Activated CD4-positive, alpha-beta T cell treated with anti-CD3 and anti-CD28 coated beads for 36 hours (primary cell): ENCODE measurements around the gene VTCN1. TPM values are rescaled to one million over a fixed set of nuclear protein-coding genes. Genes with fewer than 3 reads are reported as not detected.
"Not testable (repeated sequence)": the region's sequence is repeated elsewhere in the genome, so short reads cannot be mapped to it uniquely, and the experiment has no call there.

Source experiments
- ATAC-seq: fragments of 200-7000 bp; cut with Tn5 transposase; one replicate; pipeline ENCODE4 v1.10.0; 2021; ENCODE audit warnings: mild to moderate bottlenecking, moderate library complexity
- CTCF ChIA-PET: fragments of 350-600 bp; sonication (Branson Sonifier 250); formaldehyde crosslinking; loops from one replicate; lab custom pipeline; 2021; ENCODE audit warnings: antibody characterized with exemption; lab: Charles Lee
- POLR2A ChIA-PET: fragments of 350-600 bp; sonication (Branson Sonifier 250); formaldehyde crosslinking; loops from one replicate; lab custom pipeline; 2021; ENCODE audit warnings: antibody characterized with exemption, inconsistent platforms; lab: Charles Lee
- DNase-seq: peaks from one replicate; pipeline ENCODE4 v3.0.0-alpha.2; 2020
- H3K27ac Mint-ChIP-seq: one replicate; pipeline ENCODE4 v1.8.0; 2021; ENCODE audit warnings: mixed read lengths
- H3K27me3 Mint-ChIP-seq: one replicate; pipeline ENCODE4 v1.8.0; 2021; ENCODE audit warnings: mixed read lengths
- H3K36me3 Mint-ChIP-seq: one replicate; pipeline ENCODE4 v1.8.0; 2021; ENCODE audit warnings: low read depth, mixed read lengths
- H3K4me1 Mint-ChIP-seq: one replicate; pipeline ENCODE4 v1.8.0; 2021; ENCODE audit warnings: mixed read lengths
- H3K4me3 Mint-ChIP-seq: one replicate; pipeline ENCODE4 v1.8.0; 2021; ENCODE audit warnings: mild to moderate bottlenecking, moderate library complexity, mixed read lengths
- H3K9me3 Mint-ChIP-seq: one replicate; pipeline ENCODE4 v1.8.0; 2021; ENCODE audit warnings: low read depth, mixed read lengths
- intact Hi-C, 2 experiments: fragments of 100-400 bp; cut with DNase I in 1 of 2; cut with micrococcal nuclease in 1 of 2; formaldehyde crosslinking; loops; one replicate each; pipeline versions ENCODE4 v1.14.2 to v1.15.1; 2022 to 2024; cut with DNase I, micrococcal nuclease
- total RNA-seq, 2 experiments: library from RNA; stranded (reverse); gene quantifications; one replicate each; pipeline ENCODE4 v1.2.3, GENCODE V29; 2021

VTCN1 gene
- total RNA-seq, 2 experiments from 2014 or later: not detected

DNA sequence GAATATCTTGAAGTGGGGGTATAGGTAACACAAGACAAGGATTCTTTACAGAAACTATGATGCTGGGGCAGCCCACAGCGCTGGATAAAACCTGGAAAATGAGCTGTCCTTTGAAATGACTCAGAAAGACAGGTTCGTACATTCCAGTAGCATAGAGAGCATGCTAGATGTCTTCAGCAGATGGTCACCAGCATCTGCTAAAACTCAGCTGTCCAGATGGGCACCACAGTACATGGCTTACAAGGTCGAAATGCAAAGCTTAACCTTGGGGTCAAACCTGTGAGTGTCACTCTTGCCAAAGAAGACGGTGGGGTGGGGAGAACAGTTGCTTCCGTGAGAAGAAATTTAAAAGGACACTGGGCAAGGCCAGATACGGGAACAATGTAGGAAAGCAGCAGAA lies 47.9 kb downstream of the VTCN1 start:
- ChIA-PET CTCF (no interaction called here), POLR2A (no interaction called here)
- no peaks in the 10 kb centered on the region for H3K9me3 Mint-ChIP-seq
- DNase-seq: no peak
- H3K36me3 Mint-ChIP-seq: no peaks in the 10 kb centered on the region
- intact Hi-C loops: no loop called here
- H3K27ac Mint-ChIP-seq: no peak overlapping the region
- H3K4me1 Mint-ChIP-seq: no peaks in the 10 kb centered on the region
- ATAC-seq: no peak
- H3K27me3 Mint-ChIP-seq: peaks cover 13% of the 10 kb centered on the region
- H3K4me3 Mint-ChIP-seq: no peak overlapping the region

DNA sequence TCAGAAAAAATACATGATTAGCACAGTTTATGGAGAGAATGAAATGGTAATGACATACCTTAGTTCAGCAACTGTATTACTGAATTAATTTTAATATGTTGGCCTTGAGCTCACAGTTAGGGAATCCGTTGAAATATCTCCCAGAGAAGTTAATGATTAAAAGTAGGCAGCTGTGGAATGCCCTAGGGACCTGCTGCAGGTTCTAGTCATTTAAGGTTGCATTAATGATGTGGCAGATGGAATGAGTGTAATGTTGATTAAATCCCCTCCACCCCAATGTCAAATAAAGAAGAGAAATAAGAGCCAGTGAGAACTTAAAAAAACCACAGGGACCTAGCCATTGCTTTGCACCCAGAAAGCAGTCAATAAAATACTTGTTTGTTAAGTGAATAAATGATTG lies 48.8 kb downstream of the VTCN1 start:
- DNase-seq (no peak), ATAC-seq (no peak)
- ChIA-PET CTCF (interaction anchor here (0.9 kb wide), 1 partner anchor 37 kb away, joined by 3 read pairs; no protein-coding TSS in a partner anchor), POLR2A (no interaction called here)
- Mint-ChIP-seq H3K36me3 (no peaks in the 10 kb centered on the region), H3K4me3 (no peak overlapping the region), H3K27me3 (peaks cover 13% of the 10 kb centered on the region), H3K9me3 (no peaks in the 10 kb centered on the region), H3K4me1 (no peaks in the 10 kb centered on the region), H3K27ac (no peak overlapping the region)
- intact Hi-C loops: no loop called here

DNA sequence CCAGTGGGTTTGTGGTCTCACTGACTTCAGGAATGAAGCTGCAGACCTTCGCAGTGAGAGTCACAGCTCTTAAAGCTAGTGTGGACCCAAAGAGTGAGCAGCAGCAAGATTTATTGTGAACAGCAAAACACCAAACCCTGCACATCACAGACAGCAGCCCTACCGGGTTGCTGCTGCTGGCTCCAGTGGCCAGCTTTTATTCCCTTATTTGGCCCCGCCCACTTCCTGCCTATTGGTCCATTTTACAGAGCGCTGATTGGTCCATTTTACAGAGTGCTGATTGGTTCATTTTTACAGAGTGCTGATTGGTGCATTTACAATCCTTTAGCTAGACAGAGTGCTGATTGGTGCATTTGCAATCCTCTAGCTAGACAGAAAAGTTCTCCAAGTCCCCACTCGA lies 59.4 kb downstream of the VTCN1 start:
- H3K4me1 Mint-ChIP-seq, POLR2A ChIA-PET, ATAC-seq, H3K36me3 Mint-ChIP-seq, intact Hi-C loops, H3K4me3 Mint-ChIP-seq, H3K27ac Mint-ChIP-seq, H3K9me3 Mint-ChIP-seq, CTCF ChIA-PET, H3K27me3 Mint-ChIP-seq: not testable (repeated sequence)
- DNase-seq: peak; percentile 13

DNA sequence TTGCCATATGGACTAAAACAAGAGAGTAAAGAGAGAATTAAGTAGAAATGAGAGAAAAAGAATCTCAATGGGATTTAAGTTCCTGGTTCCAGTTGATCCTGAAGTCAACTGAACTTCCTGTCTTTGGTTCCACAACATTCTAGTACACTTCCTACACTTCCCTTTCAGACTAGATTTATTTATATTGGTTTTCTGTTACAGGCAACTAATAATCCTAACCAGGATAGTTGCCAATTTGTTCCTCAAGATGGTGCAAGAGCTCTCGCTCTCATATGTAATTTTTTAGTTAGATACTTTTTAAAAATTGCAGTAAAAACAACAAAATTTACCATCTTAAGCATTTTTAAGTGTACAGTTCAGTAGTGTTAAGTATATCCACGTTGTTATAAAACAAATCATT lies 60.4 kb downstream of the VTCN1 start:
- Mint-ChIP-seq H3K9me3 (peaks cover 4% of the 10 kb centered on the region), H3K4me3 (no peak overlapping the region), H3K27ac (no peak overlapping the region), H3K27me3 (peaks cover 10% of the 10 kb centered on the region), H3K4me1 (no peaks in the 10 kb centered on the region), H3K36me3 (no peaks in the 10 kb centered on the region)
- intact Hi-C loops: no loop called here
- ChIA-PET POLR2A (no interaction called here), CTCF (no interaction called here)
- no peak for ATAC-seq
- no peak for DNase-seq

DNA sequence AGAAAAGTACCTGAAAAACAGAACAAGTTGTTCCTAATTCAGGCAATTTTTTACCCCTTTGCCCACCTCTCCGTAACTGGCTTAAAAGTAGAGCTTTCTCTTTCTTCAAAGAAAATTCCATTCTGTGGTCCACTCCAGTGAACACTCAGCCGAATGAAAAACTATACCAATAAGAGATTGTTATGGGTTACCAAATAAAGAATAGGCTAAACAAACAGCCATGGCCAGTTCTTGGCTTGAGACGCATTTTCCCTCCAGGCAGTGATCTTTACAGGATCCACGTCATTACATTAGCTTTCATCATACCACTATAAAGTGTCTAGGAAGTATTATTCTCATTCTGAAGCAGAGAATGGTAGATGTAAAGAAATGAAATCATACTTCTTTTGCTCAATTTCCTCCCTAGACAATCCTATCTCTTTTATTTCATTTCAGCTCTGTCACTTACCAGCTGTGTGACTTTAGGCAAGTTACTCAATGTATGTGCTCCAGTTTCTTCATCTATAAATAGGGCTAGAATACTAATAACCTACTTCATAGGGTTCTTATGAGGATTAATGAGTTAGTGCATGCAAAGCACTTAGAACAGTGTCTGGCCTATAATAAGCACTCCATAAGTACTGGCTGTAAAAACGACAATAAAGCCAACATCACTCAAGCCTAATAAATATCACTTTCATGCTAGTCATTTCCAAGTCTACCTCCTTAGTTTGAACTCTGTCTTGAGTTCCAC lies 62.7 kb downstream of the VTCN1 start:
- no peak for ATAC-seq
- H3K4me3 Mint-ChIP-seq: no peak overlapping the region
- ChIA-PET POLR2A (no interaction called here), CTCF (interaction anchor here (1.2 to 1.6 kb wide), 2 partner anchors 19 to 38 kb away, joined by 3 to 6 read pairs; no protein-coding TSS in a partner anchor)
- intact Hi-C loops: no loop called here
- H3K4me1 Mint-ChIP-seq: no peaks in the 10 kb centered on the region
- peaks cover 10% of the 10 kb centered on the region for H3K27me3 Mint-ChIP-seq
- peaks cover 4% of the 10 kb centered on the region for H3K9me3 Mint-ChIP-seq
- H3K27ac Mint-ChIP-seq: no peak overlapping the region
- no peaks in the 10 kb centered on the region for H3K36me3 Mint-ChIP-seq
- DNase-seq: no peak

DNA sequence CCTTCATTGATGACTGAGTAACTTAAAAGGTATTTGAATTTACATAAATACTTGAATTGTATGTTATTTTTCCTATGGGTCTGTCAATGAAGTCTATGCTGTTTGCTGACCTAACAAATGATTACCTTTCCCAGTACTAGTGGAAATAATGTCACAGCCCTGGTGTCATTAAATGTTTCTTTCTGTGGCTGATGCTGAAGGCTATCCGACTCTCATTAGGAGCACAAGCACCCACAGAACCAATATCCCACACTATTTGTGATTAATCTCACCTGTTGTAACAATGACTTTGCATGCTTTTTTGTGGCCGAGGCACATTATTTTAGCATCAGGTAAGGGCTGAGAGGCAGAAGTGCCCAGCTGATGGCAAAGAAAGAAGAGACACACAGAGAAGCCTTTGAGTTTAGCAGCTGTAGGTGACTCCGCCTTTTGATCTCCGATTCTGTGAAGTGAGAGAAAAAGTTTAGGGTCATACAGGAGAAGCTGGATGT lies 63.3 kb downstream of the VTCN1 start:
- H3K4me1 Mint-ChIP-seq: no peaks in the 10 kb centered on the region
- ATAC-seq (no peak), DNase-seq (no peak)
- H3K4me3 Mint-ChIP-seq: no peak overlapping the region
- peaks cover 4% of the 10 kb centered on the region for H3K9me3 Mint-ChIP-seq
- ChIA-PET CTCF (interaction anchor here (1.2 to 1.6 kb wide), 2 partner anchors 19 to 37 kb away, joined by 3 to 6 read pairs; no protein-coding TSS in a partner anchor), POLR2A (no interaction called here)
- no peak overlapping the region for H3K27ac Mint-ChIP-seq
- intact Hi-C loops: no loop called here
- H3K36me3 Mint-ChIP-seq: no peaks in the 10 kb centered on the region
- H3K27me3 Mint-ChIP-seq: peaks cover 10% of the 10 kb centered on the region

DNA sequence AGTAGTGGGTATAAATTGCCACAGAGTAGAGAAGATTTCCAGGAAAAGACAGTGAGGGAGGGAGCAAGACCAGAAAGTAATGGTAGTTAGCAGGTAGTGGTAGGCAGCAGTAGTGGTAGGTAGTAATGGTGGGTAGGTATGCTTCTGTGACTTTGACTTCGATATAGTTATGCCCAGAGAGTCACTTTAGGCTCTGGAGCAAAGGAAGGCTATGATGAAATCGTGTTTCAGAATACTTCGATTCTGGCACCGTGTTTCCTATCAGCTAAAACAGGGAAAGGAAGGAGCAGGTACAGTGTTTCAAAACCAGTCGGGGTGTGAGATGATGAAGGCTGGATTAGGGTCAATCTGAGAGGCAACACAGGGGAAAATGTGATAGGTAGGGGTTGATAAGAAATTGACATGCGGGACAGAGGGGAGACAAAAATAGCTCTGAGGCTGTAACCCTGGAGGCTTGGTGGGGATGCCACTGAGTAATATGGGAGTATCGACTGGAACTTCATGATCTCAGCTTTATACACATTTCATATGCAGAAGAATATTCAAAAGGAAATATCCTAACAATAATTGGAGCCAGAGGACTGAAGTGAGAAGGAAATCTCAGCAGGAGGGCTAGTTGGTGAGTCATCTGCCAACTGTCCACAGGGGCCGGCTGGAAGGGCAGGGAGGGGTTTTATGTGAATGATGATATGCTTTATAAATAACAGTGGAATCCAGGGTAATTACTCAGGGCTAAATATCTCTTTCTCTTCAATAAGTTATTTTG lies 64.0 kb downstream of the VTCN1 start:
- no peak for DNase-seq
- Mint-ChIP-seq H3K36me3 (no peaks in the 10 kb centered on the region), H3K4me1 (no peaks in the 10 kb centered on the region), H3K9me3 (peaks cover 3% of the 10 kb centered on the region), H3K4me3 (no peak overlapping the region), H3K27ac (no peak overlapping the region), H3K27me3 (peaks cover 10% of the 10 kb centered on the region)
- intact Hi-C loops: no loop called here
- ATAC-seq: no peak
- CTCF ChIA-PET: interaction anchor here (0.6 to 1.6 kb wide), 3 partner anchors 18 to 907 kb away, joined by 3 to 6 read pairs (median 3); no protein-coding TSS in a partner anchor
- POLR2A ChIA-PET: no interaction called here

DNA sequence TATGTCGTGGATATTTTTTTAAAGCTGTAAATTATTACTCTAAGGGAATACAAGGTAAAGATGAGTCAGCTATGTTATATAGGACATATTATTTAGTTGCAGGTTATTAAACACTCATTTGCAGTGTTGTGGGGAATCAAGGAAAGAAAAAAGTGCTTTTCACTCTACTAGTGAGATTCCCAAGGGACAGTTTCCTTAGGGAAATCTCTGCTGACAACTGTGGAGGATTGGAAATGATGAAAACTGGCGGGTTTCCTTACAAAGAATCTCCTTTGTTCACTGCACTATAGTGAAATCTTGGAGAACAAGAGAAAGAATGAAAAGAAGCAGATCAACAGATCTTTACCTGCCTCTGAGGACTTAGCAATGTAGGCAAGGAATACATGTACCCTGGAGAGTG lies 64.7 kb downstream of the VTCN1 start:
- intact Hi-C loops: no loop called here
- H3K27me3 Mint-ChIP-seq: peaks cover 10% of the 10 kb centered on the region
- H3K4me3 Mint-ChIP-seq: no peak overlapping the region
- H3K9me3 Mint-ChIP-seq: no peaks in the 10 kb centered on the region
- no peak for ATAC-seq
- CTCF ChIA-PET: interaction anchor here (0.6 to 0.9 kb wide), 2 partner anchors 17 to 908 kb away, joined by 3 read pairs; no protein-coding TSS in a partner anchor
- H3K27ac Mint-ChIP-seq: no peak overlapping the region
- H3K36me3 Mint-ChIP-seq: no peaks in the 10 kb centered on the region
- H3K4me1 Mint-ChIP-seq: no peaks in the 10 kb centered on the region
- POLR2A ChIA-PET: no interaction called here
- no peak for DNase-seq

DNA sequence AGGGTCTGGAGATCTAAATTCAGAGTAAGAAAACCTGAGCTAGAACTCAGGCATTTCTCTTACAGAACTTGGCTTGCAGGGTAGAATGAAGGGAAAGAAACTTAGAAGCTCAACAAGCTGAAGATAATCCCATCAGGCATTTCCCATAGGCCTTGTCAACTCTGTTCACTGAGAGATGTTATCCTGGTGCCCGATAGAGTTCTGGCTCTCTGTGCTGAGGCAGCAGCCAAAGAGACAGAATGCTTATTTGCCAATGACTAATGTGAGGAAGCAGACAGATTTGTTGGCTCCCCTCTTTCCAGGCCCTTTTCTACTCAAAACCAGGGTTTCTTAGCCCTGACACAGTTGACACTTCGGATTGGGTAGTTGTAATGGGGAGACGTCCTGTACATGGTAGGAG lies 66.9 kb downstream of the VTCN1 start:
- intact Hi-C loops: no loop called here
- Mint-ChIP-seq H3K4me1 (no peaks in the 10 kb centered on the region), H3K27me3 (peaks cover 10% of the 10 kb centered on the region), H3K36me3 (no peaks in the 10 kb centered on the region), H3K9me3 (no peaks in the 10 kb centered on the region), H3K27ac (no peak overlapping the region), H3K4me3 (no peak overlapping the region)
- POLR2A ChIA-PET: no interaction called here
- CTCF ChIA-PET: no interaction called here
- ATAC-seq: no peak
- DNase-seq: no peak

DNA sequence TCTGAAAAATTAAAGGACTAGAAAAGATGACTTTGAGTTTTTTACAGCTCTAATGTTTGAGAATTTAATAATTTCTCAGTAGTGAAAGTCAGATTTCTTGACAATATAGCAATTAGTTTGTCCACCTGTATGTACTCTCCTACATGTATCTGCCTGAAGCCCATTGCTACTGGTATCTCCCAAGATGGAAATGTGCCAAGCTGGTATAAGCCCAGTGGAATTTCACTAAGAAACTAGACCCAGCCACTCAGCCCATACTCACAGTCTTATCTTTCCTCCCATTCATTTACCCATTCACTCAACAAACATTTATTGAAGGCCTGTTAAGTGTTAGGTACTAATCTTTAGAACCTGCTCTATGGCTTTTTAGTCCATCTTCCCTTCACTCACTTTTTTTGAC lies 67.6 kb downstream of the VTCN1 start:
- no peak for ATAC-seq
- Mint-ChIP-seq H3K27me3 (peaks cover 10% of the 10 kb centered on the region), H3K4me3 (no peak overlapping the region), H3K36me3 (no peaks in the 10 kb centered on the region), H3K27ac (no peak overlapping the region), H3K4me1 (no peaks in the 10 kb centered on the region), H3K9me3 (no peaks in the 10 kb centered on the region)
- DNase-seq: no peak
- POLR2A ChIA-PET: no interaction called here
- intact Hi-C loops: no loop called here
- CTCF ChIA-PET: no interaction called here

DNA sequence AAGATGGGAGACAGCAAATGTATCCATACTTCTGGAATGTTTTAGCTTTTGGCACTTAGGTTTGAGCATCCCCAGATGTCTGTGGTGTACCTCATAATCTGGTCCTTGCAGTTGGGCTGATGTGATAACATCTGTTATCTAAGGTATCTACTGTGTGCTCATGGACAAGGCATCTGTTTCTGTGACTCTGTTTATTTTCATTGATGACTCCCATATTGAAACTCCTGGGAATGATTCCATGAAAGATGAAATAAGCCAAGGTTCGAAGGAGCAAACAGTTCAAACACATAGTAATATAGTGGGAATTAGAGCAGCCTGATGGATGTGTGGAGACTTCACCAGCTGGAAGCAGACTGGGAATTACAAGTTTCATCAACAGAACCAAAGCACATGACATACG lies 68.5 kb downstream of the VTCN1 start:
- H3K27me3 Mint-ChIP-seq: peaks cover 10% of the 10 kb centered on the region
- no peaks in the 10 kb centered on the region for H3K4me1 Mint-ChIP-seq
- H3K27ac Mint-ChIP-seq: no peak overlapping the region
- ChIA-PET POLR2A (no interaction called here), CTCF (interaction anchor here (0.6 to 0.7 kb wide), 3 partner anchors 265 to 571 kb away, joined by 3 to 4 read pairs (median 3); no protein-coding TSS in a partner anchor)
- no peaks in the 10 kb centered on the region for H3K9me3 Mint-ChIP-seq
- no peak for DNase-seq
- H3K36me3 Mint-ChIP-seq: no peaks in the 10 kb centered on the region
- no peak for ATAC-seq
- no peak overlapping the region for H3K4me3 Mint-ChIP-seq
- intact Hi-C loops: no loop called here
